Activated CD4-positive, alpha-beta T cell treated with anti-CD3 and anti-CD28 coated beads for 36 hours (primary cell): Measurements from ENCODE around the gene CST6. TPM values are rescaled to one million over a fixed set of nuclear protein-coding genes. Genes with fewer than 3 reads are reported as not detected.
A peak's percentile ranks its signal among the peaks of the same experiment; 100 is the strongest.

Source experiments
- ATAC-seq: fragments of 200-7000 bp; cut with Tn5 transposase; one replicate; pipeline ENCODE4 v1.10.0; 2021; ENCODE audit warnings: mild to moderate bottlenecking, moderate library complexity
- CTCF ChIA-PET: fragments of 350-600 bp; sonication (Branson Sonifier 250); formaldehyde crosslinking; loops from one replicate; lab custom pipeline; 2021; ENCODE audit warnings: antibody characterized with exemption; lab: Charles Lee
- POLR2A ChIA-PET: fragments of 350-600 bp; sonication (Branson Sonifier 250); formaldehyde crosslinking; loops from one replicate; lab custom pipeline; 2021; ENCODE audit warnings: antibody characterized with exemption, inconsistent platforms; lab: Charles Lee
- DNase-seq: peaks from one replicate; pipeline ENCODE4 v3.0.0-alpha.2; 2020
- H3K27ac Mint-ChIP-seq: one replicate; pipeline ENCODE4 v1.8.0; 2021; ENCODE audit warnings: mixed read lengths
- H3K27me3 Mint-ChIP-seq: one replicate; pipeline ENCODE4 v1.8.0; 2021; ENCODE audit warnings: mixed read lengths
- H3K36me3 Mint-ChIP-seq: one replicate; pipeline ENCODE4 v1.8.0; 2021; ENCODE audit warnings: low read depth, mixed read lengths
- H3K4me1 Mint-ChIP-seq: one replicate; pipeline ENCODE4 v1.8.0; 2021; ENCODE audit warnings: mixed read lengths
- H3K4me3 Mint-ChIP-seq: one replicate; pipeline ENCODE4 v1.8.0; 2021; ENCODE audit warnings: mild to moderate bottlenecking, moderate library complexity, mixed read lengths
- H3K9me3 Mint-ChIP-seq: one replicate; pipeline ENCODE4 v1.8.0; 2021; ENCODE audit warnings: low read depth, mixed read lengths
- intact Hi-C, 2 experiments: fragments of 100-400 bp; cut with DNase I in 1 of 2; cut with micrococcal nuclease in 1 of 2; formaldehyde crosslinking; loops; one replicate each; pipeline versions ENCODE4 v1.14.2 to v1.15.1; 2022 to 2024; cut with DNase I, micrococcal nuclease
- total RNA-seq, 2 experiments: library from RNA; stranded (reverse); gene quantifications; one replicate each; pipeline ENCODE4 v1.2.3, GENCODE V29; 2021

The CST6 gene
- total RNA-seq, 2 experiments from 2014 or later: not detected

GRCh38 chr11:66039765-66040164 lies 28.0 kb downstream of the CST6 start:
- H3K4me1 Mint-ChIP-seq: peaks cover 4% of the 10 kb centered on the region
- CTCF ChIA-PET: interaction anchor here (1.0 kb wide), 1 partner anchor 28 kb away, joined by 3 read pairs; no protein-coding TSS in a partner anchor
- H3K27ac Mint-ChIP-seq: no peak overlapping the region
- peaks cover 2% of the 10 kb centered on the region for H3K27me3 Mint-ChIP-seq
- H3K4me3 Mint-ChIP-seq: no peak overlapping the region
- no peaks in the 10 kb centered on the region for H3K9me3 Mint-ChIP-seq
- POLR2A ChIA-PET: no interaction called here
- DNase-seq (no peak), ATAC-seq (no peak)
- H3K36me3 Mint-ChIP-seq: no peaks in the 10 kb centered on the region
- intact Hi-C loops: no loop called here

DNA sequence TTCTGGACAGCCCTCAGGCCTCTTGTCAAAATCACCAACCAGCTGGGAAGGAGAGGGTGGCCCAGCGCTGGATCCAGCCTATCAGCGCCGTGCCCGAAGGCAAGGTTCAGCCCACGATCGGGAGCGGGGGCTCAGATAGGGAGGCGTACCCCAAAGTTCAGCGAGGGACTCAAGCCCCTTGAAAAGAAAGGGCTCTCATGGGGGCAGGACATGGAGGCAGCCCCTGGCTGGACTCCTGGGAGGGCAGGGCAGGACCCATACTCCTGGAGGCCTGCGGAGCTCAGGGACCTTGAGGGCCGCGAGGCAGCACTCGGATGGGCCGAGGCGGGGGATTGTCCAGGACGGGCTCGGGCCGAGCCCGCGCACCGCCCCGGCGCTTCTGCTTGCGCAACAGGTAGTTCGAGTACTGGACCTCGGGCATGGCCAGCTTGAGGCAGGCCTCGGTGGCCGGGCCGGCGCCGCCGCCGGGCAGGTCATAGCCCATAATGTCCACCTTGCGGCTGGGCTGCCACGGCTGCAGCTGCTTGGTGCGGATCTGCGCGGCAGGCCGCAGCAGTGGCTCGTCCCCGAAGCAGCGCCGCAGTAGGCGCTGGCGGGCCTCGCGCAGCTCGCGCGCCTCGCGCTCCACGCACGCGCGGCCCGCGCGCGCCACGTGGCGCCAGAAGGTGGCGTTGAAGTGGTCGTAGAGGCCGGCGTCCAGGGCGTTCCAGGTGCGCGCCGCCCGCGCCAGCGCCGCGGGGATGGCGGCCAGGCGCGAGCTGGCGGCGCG lies 30.6 kb downstream of the CST6 start:
- Mint-ChIP-seq H3K36me3 (no peaks in the 10 kb centered on the region), H3K4me1 (peaks cover 15% of the 10 kb centered on the region), H3K27ac (no peak overlapping the region), H3K27me3 (no peaks in the 10 kb centered on the region), H3K4me3 (no peak overlapping the region), H3K9me3 (no peaks in the 10 kb centered on the region)
- ChIA-PET CTCF (interaction anchor here (0.6 to 1.5 kb wide), 4 partner anchors 20 to 319 kb away, joined by 3 to 4 read pairs (median 3); partner anchors contain the start of gene MUS81), POLR2A (no interaction called here)
- no peak for DNase-seq
- ATAC-seq: no peak
- intact Hi-C loops: no loop called here

DNA sequence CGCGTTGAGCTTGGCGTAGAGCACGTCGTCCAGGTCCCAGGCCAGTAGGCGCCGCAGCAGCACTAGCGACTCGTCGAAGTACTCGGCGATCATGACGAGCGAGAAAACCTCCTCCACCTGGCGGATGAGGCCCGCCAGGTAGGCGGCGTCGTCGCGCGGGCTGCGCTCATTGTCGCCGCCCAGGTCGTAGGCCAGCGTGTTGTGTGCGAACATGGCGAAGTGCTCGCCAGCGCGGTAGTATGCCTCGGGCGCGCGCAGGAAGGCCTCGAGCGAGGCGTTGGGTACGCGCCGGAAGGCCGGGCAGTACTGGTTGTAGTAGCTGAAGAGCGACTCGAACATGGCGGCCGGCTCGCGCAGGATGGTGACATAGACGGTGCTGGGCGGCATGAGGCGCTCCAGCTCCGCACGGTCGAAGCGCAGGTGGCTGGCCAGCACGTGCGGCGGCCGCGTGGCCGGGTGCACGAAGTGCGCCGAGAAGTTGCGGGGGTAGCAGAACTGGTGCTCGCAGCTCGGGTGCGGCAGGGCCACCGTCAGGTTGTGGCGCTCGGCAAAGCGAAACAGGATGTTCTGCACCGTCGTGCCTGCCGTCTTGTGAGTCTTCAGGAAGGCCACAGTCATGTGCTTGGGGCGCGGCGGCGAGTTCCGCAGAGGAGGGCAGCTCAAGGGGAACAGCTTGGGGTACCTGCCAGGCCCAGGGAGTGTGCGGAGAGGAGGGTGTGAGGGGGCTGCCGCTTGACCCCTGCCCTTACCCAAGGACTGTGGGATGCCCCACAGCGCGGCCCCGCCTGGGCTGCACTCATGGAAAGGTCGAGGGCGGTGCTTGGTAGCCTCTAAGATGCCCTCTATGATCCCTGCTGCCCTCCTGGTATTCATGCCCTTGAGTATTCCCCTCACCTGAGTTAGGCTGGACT lies 31.4 kb downstream of the CST6 start:
- Mint-ChIP-seq H3K27ac (no peak overlapping the region), H3K27me3 (no peaks in the 10 kb centered on the region), H3K4me3 (no peak overlapping the region), H3K4me1 (peaks cover 15% of the 10 kb centered on the region), H3K9me3 (no peaks in the 10 kb centered on the region), H3K36me3 (no peaks in the 10 kb centered on the region)
- POLR2A ChIA-PET: no interaction called here
- ATAC-seq (no peak), DNase-seq (no peak)
- intact Hi-C loops: no loop called here
- CTCF ChIA-PET: interaction anchor here (1.0 to 4.9 kb wide), 7 partner anchors 6 to 158 kb away, joined by 3 to 29 read pairs (median 13); partner anchors contain the start of gene SF3B2

- intact Hi-C loops: loop anchor here in 1 of 2 experiments (2.0 kb wide), 1 partner anchor 42 kb away; the partner anchor contains the start of genes BANF1 and EIF1AD
- no peaks in the 10 kb centered on the region for H3K9me3 Mint-ChIP-seq
- H3K27ac Mint-ChIP-seq: no peak overlapping the region
- POLR2A ChIA-PET: interaction anchor here (0.9 to 1.2 kb wide), 2 partner anchors 7 to 42 kb away, joined by 3 to 5 read pairs; partner anchors contain the start of gene BANF1
- peak; percentile 78 for ATAC-seq
- no peak overlapping the region for H3K4me3 Mint-ChIP-seq
- peaks cover 4% of the 10 kb centered on the region for H3K27me3 Mint-ChIP-seq
- peaks cover 22% of the 10 kb centered on the region for H3K4me1 Mint-ChIP-seq
- no peaks in the 10 kb centered on the region for H3K36me3 Mint-ChIP-seq
- CTCF ChIA-PET: interaction anchor here (0.5 to 4.9 kb wide), 40 partner anchors 8 to 430 kb away, joined by 3 to 29 read pairs (median 4); partner anchors contain the start of genes BANF1, CATSPER1, EIF1AD and PACS1
- peak; percentile 37 for DNase-seq
Measured at GRCh38 chr11:66044757-66045156, 32.9 kb downstream of the CST6 start.

GRCh38 chr11:66045177-66045639 lies 33.4 kb downstream of the CST6 start:
- H3K36me3 Mint-ChIP-seq: no peaks in the 10 kb centered on the region
- POLR2A ChIA-PET: interaction anchor here (0.9 to 1.2 kb wide), 2 partner anchors 8 to 43 kb away, joined by 3 to 5 read pairs; partner anchors contain the start of gene BANF1

GRCh38 chr11:66046901-66047300 lies 35.1 kb downstream of the CST6 start:
- intact Hi-C loops: no loop called here
- H3K4me1 Mint-ChIP-seq: peaks cover 32% of the 10 kb centered on the region
- H3K4me3 Mint-ChIP-seq: no peak overlapping the region
- POLR2A ChIA-PET: no interaction called here
- peaks cover 4% of the 10 kb centered on the region for H3K27me3 Mint-ChIP-seq
- DNase-seq: no peak
- no peak for ATAC-seq
- H3K36me3 Mint-ChIP-seq: no peaks in the 10 kb centered on the region
- no peak overlapping the region for H3K27ac Mint-ChIP-seq
- CTCF ChIA-PET: interaction anchor here (0.6 to 4.9 kb wide), 7 partner anchors 10 to 772 kb away, joined by 3 to 19 read pairs (median 3); no protein-coding TSS in a partner anchor
- no peaks in the 10 kb centered on the region for H3K9me3 Mint-ChIP-seq

More at GRCh38 chr11:66045177-66045639, 33.4 kb downstream of the CST6 start:
- CTCF ChIA-PET: interaction anchor here (0.5 to 4.9 kb wide), 45 partner anchors 8 to 485 kb away, joined by 3 to 29 read pairs (median 4); partner anchors contain the start of genes BANF1, CATSPER1, EIF1AD and MUS81
- Mint-ChIP-seq H3K27me3 (peaks cover 4% of the 10 kb centered on the region), H3K4me1 (peaks cover 22% of the 10 kb centered on the region), H3K9me3 (no peaks in the 10 kb centered on the region), H3K4me3 (peak overlapping the region; percentile 21), H3K27ac (no peak overlapping the region)
- peak; percentile 93 for ATAC-seq
- peak; percentile 91 for DNase-seq
- intact Hi-C loops: loop anchor here in 1 of 2 experiments (2.0 kb wide), 1 partner anchor 42 kb away; the partner anchor contains the start of genes BANF1 and EIF1AD

DNA sequence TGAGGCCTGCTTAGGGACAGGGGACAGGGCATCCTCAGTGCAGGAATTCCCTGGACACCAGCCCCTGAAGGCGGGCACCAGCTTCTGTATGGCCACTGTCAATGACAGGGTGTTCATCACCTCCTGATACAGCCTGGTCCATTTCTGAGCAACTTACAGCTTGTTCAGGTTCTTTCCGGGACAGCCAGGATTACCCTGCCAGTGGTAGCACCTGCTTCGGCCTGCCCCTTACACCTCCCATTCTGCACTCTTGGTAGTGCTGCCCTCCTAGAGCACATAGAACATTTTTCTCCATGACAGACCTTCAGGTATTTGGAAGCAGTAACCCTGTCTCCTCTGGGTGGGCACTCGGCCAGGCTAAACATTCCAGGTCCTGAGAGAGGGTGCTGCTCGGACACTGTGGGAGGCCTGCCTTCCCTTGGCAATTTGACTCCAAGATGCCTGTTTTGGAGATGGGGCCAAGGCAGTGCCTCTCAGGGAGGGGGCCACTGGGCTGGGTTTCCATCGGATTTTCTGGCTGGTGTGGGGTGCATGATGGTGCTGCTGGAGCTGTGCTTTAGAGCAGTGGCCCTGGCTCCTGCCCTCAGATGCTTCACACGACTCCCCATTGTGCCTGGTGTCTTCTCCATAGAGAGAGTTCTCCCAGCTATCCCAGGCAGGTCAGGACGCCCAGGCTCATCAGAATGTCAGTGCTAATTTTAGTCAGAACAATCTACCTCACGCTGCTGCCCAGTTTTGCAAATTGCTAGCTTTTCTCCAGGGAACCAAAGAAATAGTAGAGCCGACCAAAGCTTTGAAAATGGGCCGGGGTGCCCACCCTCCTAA lies 35.9 kb downstream of the CST6 start:
- ATAC-seq (no peak), DNase-seq (no peak)
- Mint-ChIP-seq H3K4me1 (peaks cover 35% of the 10 kb centered on the region), H3K36me3 (peaks cover 6% of the 10 kb centered on the region), H3K27ac (no peak overlapping the region), H3K4me3 (no peak overlapping the region), H3K9me3 (no peaks in the 10 kb centered on the region), H3K27me3 (peaks cover 4% of the 10 kb centered on the region)
- ChIA-PET CTCF (interaction anchor here (0.6 to 4.9 kb wide), 8 partner anchors 11 to 772 kb away, joined by 3 to 19 read pairs (median 3); no protein-coding TSS in a partner anchor), POLR2A (interaction anchor here (0.7 kb wide), 1 partner anchor 9 kb away, joined by 3 read pairs; no protein-coding TSS in a partner anchor)
- intact Hi-C loops: no loop called here

DNA sequence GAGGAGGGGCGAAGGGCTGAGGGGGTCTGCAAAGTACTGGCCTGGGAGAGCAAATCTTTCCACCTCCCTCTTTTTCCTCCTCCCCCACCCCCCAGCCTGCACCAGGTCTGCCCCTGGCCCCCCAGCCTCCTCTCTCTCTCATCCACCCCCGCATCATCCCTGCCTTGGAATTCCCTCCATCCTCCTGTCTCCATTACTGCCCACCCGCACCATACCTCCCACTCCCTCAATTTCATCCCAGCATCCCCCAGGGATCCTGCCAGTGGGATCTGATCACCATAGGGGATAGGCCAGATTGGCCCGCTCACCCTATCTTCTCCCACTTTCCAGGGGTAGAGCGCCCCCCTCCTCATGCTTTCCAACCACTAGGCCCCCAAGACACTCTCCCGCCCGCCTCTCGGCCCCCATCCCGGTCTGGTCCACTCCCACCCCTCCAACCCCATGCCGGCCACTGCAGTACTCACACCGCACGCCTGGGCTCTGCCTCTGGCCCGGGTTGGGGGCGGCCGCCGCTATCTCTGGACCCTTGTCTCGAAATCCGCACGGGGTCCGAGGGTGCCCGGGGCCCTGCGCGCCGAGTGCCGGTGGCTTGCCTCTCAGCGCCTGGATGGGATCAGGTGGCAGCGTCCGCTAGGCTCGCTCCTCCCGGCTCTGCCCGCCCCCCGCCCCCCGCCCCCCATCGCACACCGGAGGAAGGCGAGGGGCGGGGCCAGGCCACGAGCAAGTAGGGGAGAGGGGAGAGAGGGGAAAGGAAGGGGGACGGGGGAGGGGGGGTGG lies 36.9 kb downstream of the CST6 start, which contains the start of gene GAL3ST3:
TSS of gene GAL3ST3 (minus strand) at position 615 of the 777 bp plus-strand sequence. CDS start 3,746 bp downstream, outside the sequence.
- DNase-seq (no peak), ATAC-seq (no peak)
- Mint-ChIP-seq H3K4me3 (no peak within 1 kb of the TSS), H3K27ac (no peak within 1 kb of the TSS), H3K4me1 (peaks cover 44% of the 10 kb centered on the region), H3K36me3 (peaks cover 11% of the 10 kb centered on the region), H3K9me3 (no peaks in the 10 kb centered on the region), H3K27me3 (peaks cover 4% of the 10 kb centered on the region)
- POLR2A ChIA-PET: no interaction called here
- intact Hi-C loops: no loop called here
- CTCF ChIA-PET: interaction anchor here (0.9 to 7.5 kb wide), 6 partner anchors 12 to 337 kb away, joined by 3 to 63 read pairs (median 4); no protein-coding TSS in a partner anchor

DNA sequence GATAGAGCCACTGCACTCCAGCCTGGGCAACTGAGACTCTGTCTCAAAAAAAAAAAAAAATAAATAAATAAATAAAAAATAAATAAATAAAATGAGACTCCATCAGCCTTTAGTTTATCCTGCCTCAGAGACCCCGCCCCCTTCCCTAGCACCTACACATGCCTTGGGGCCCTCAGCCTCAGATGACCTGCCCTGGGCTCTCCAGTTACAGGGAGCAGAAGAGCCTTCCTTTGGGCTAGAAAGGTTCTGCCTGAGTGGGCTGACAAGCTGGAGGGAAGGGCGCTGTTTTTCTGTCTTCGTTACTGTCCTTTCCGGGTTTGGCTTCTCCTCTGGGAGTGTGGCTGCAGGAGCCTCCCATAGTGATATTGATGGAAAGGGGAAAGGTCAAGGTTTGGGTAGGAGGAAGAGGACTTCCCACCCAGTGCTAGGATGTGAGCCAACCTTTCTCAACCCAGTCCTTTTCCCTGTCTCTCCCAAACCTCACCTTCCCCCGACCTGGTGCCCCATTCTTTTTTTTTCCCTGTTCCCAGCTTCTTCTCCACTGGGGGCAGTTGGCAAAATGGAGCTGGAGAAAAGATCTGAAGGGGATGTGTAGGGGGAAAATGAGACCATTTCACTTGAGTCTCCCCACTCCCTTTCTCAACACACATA lies 38.9 kb downstream of the CST6 start:
- ATAC-seq: no peak
- no peaks in the 10 kb centered on the region for H3K9me3 Mint-ChIP-seq
- H3K4me3 Mint-ChIP-seq: peak overlapping the region; percentile 91
- ChIA-PET POLR2A (no interaction called here), CTCF (interaction anchor here (0.6 to 7.5 kb wide), 9 partner anchors 16 to 509 kb away, joined by 3 to 63 read pairs (median 4); partner anchors contain the start of gene FIBP)
- H3K4me1 Mint-ChIP-seq: peaks cover 39% of the 10 kb centered on the region
- H3K27ac Mint-ChIP-seq: peak overlapping the region; percentile 95
- no peak for DNase-seq
- H3K36me3 Mint-ChIP-seq: peaks cover 21% of the 10 kb centered on the region
- intact Hi-C loops: loop anchor here (5.0 kb wide), 3 partner anchors 48 to 807 kb away; partner anchors contain the start of genes BANF1 (in 1 of the 2), EIF1AD (in 1 of the 2), LRFN4 (in 1 of the 2) and MRPL11 (in 1 of the 2)
- H3K27me3 Mint-ChIP-seq: peaks cover 4% of the 10 kb centered on the region
